HG03139 (cell line): ENCODE data around the gene KIAA0513.

Experiments used
- ATAC-seq: cut with Tn5 transposase; IDR thresholded peaks from one replicate; pipeline ENCODE4 v1.9.1; 2021; ENCODE audit not compliant: unreplicated experiment

KIAA0513 gene

DNA sequence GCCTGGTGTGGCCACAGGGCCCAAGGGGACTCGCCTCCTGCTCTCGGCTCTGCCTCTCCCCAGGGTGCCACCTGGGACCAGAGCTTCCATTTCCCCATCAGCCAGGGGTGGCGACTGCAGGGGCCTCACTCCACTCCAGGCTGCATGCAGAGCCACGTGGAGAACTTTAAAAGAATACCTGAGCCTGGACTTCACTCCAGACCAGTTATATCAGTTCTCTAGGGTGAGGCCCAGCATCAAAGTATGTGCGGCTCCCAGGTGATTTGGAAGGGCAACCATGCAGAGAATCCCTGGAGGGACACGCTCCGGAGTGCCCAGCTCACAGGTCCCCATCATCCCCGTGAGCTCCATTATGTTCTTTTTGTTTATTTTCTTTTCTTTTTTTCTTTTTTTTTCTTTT, 39.8 kb downstream of the KIAA0513 start:
- no peak for ATAC-seq

DNA sequence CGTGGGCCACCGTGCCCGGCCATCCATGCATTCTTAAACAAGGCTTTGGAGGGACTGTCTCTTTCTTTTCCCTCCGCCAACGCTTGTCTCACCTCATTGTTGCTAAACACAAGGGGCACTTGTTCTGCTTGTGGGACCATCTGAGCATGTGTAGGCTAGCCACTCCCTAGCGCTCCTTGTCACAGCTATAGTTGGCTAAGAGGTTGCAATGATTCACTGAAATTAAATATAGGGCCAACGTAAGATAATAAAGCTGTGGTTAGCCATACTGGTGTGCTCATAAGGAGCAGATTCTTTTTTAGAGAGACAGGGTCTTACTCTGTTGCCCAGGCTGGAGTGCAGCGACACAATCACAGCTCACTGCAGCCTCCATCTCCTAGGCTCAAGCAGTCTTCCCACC, 41.2 kb downstream of the KIAA0513 start:
- no peak for ATAC-seq

DNA sequence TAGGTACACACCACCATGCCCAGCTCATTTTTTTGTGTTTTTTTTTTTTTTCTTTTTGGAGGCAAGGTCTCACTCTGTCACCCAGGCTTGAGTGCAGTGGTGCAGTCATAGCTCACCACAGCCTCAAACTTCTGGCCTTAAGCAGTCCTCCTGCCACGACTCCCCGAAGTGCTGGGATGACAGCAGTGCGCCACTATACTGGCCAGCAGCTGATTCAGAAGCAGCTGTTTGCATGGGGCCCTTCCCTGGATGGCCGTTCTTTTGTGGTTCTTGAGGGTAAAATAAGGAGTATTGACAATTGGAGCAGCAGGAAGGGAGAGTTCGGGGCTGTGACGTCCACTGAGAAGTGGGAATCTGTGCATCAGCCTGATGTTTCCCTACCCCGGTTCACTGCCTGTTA, 41.6 kb downstream of the KIAA0513 start:
- no peak for ATAC-seq

DNA sequence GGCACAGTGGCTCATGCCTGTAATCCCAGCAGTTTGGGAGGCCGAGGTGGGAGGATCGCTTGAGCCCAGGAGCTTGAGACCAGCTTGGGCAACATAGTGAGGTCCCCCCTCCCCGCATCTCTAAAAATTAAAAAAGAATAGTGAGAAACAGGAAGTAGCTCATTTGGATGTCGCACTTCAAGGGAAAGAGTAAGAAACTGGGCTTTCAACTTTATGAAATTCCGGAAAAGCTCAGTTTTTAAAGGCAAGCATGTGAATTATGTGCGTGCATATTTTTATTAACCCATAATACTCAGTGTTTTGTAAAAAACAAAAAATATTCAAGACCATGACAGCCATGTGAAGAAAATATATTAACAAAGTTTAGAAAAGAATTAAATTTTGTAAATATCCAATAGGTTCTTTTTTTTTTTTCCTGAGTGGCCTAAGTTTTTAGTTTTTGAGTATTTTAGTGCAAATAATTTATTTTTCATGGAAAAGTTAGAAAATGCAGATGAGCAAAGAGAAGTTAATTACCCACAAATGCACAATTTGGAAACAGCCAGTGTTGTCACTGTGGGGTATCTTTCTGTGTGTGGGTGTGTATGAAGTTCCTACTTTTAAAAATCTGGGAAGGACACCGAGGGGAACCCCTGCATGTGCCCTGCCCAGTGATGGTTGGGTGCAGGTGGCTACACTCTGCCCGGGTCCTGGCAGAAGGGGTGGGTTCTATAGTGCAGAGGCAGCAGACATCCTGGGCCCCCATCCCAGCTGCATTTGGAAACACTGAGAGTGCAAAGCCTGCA, 44.7 kb downstream of the KIAA0513 start:
- no peak for ATAC-seq

DNA sequence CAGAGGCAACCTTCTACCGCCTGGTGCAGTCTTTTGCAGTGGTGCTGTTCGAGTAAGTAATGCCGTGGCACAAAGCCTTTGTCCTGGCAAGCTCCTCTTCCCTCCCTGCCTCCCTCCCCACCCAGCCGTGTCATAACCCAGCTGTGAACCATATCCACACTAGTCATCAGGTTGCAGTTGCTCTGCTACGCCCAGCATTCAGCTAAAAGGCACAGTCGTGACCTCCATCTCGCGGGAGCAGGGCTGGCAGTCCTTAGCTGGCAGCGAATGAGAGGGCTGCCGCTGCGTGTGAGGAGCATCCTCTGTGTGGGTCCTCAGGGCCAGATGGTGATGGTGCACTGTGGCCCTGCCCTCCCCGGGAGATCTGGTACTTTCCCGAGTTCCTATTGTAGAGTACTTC, 45.4 kb downstream of the KIAA0513 start:
- no peak for ATAC-seq

DNA sequence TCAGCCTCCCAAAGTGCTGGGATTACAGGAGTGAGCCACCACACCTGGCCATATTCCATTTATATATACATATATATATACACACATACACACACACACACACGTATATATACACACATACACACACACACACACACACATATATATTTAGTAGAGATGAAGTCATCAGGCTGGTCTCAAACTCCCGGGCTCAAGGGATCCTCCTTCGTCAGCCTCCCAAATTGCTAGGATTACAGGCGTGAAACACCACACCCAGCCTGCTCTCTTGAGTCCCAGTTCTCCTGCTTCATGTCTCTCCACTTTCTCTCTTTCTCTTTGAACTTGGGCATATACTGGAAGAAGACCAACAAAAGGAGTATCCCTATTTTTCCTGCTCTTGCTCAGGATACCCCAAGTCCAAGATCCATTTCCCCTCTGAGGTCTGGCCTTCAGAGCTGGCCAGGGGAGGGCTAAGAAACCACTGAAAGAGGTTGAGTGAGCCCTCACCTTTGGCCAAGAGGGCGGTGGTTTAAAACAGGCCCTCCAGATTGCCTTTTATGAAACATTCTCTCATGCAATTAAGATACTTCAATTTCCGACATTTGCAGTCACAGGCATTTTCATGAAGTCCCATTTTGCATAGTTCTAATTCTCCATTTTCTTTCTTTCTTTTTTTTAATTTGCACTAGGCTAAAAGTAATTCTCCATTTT, 46.8 kb downstream of the KIAA0513 start:
- no peak for ATAC-seq

DNA sequence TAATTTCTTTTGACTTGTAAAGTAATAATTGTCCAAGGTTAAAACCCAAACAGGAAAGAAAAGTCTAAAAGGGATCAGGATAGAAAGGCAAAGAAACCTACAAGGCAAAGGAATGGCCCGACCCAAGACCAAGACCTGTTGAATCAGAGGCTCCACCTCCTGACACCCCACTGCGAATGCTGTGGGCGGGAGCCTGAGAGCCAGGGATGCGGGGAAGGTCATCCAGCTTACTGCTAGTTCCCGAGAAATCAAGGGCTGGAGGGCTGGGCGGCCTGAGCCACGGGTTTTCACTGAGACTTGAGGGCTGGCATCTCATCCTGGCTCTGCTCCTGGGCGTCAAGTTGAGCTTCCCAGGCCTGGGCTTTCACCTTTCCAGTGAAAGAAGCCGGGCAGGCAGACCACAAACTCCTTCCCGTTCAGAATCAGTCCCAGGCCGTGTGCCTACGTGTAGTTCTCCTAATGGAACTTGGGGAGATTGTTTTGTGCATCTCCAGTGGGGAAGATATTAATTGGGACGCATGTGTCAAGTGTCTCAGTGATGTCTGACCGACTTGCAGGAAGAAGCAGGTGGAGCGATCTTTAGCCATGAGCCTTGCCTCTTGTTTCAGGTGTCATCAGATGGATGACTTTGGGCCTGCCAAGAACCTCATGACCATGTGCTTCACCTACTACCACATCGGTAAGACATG, 47.8 kb downstream of the KIAA0513 start:
- no peak for ATAC-seq

DNA sequence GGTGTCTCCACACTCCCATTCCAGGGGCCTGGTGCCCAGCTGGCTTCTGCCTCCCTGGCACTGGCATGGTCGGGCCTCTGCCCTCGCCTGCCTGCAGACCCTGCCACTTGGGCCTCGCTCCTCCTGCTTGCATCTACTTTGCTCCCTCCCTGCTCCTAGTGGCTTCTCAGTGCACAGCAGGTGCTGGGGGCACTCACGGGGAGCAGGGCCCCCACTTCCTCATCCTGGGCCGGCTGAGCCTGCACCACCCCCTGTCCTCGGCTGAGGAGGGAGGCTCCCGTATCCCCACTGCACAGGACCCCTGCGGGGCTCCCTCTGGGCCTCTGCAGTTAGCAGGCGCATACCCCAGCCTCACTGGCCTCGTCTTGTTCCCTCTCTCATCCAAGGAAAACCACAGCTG, 49.4 kb downstream of the KIAA0513 start:
- ATAC-seq = no peak

DNA sequence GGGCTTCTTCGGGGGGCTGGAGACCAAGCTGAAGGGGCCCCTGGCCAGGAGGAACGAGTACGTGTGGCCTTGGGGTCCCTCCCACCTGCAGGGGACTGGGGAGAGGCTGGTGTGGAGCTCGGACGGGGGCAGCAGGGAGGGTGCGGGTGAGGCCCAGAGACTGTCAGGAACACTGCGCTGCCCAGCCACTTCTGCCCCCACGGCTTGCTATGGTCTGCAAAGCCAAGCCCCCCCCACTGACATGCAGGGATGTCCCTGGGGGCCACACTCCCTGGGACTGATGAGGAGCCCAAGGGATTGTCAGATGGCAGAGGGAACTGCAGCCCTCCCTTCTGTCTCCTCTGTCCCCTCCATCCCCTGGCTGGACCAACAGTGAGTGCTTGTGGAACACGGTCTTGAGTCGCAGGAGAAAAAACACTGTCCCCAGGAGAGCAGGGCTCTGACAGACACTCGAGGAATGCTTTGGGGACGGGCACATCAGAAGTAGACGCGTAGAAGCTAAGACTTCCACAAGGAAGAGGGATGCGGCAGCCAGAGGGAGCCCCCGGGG, 50.1 kb downstream of the KIAA0513 start:
- ATAC-seq = no peak

DNA sequence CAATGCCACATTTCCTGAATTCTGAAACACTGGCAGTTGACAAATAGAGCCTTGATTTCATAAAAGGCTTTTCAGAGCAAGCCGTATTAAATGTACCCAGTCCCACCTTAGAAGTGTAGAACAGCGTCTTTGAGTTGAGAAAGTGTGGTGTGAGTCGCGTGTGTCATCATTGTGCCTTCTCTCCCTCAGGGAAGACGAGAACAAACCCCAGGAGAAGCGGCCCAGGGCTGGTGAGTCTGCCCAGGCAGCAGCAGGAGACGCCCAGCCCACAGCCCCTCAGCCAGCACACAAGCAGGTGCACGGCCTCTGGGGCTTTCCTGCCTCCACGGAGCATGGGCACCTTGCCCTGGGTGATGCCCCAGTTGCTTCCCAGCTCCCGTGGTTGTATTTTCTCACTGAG, 50.6 kb downstream of the KIAA0513 start:
- no peak for ATAC-seq

DNA sequence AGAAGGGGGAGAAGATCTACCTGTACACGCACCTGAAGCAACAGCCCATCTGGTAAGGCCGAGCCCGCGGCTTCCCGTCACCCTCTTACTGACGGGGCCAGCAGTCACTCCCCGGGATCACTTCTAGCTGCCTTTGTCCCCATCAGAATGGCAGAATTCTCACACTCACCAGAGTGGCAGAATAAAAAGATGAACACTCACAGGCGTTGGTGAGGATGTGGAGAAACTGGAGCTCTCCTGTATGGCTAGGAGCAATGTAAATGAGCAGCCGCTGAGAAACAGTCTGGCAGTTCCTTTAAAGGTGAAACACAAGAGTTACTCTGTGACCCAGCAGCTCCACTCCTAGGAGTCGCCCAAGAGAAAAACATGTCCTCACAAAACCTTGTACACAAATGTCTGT, 51.4 kb downstream of the KIAA0513 start:
- ATAC-seq = no peak

DNA sequence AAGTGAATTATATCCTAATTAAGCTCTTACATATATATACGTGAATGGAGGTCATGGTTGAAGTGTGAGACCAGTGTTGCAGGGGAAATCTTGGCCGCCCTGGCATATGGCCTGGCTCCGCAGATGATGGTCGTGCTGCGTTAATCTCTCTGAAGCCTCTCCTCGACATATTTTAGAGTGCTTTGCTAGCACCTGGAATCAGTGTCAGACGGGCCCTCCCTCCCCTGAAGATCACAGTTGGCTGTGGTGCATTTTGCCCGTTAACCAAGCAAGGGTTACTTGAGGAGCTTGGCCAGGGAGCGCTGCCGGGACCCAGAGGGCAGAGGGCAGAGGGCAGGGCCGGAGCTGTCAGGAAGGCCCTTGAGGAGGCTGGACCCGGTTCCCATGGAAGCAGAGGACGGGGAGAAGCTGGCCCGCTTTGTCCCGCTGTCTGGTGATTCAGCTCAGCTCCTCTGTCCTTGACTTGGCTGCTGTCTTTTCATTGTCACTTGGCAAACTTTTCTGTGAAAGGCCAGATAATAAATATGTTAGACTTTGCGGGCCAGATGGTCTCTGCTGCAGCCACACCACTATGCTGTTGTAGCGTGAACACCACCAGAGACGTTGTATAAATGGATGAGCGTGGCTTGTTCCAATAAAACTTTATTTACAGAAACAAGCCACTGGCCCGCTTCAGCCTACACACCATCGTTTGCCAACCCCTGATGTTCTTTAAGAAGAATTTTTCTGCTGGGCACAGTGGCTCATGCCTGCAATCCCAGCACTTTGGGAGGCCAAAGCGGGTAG, 52.4 kb downstream of the KIAA0513 start:
- ATAC-seq = no peak

DNA sequence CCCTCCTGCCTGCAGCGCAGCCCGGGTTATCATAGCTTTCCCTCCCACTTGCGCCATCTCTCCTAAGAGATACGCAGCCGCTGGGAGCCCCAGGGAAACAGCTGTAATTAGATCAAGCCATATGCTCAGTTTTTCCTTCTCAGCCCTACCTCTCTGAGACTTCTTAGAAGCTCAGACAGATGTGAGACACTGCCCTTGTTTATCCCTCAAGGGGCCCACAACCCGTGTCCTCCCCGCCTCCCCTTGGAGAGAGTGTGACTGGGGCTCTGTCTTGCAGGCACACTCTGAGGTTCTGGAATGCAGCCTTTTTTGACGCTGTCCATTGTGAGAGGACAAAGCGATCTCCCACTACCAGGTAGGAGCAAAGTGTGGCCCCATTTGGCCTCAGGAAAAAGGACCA, 53.4 kb downstream of the KIAA0513 start:
- ATAC-seq = no peak

DNA sequence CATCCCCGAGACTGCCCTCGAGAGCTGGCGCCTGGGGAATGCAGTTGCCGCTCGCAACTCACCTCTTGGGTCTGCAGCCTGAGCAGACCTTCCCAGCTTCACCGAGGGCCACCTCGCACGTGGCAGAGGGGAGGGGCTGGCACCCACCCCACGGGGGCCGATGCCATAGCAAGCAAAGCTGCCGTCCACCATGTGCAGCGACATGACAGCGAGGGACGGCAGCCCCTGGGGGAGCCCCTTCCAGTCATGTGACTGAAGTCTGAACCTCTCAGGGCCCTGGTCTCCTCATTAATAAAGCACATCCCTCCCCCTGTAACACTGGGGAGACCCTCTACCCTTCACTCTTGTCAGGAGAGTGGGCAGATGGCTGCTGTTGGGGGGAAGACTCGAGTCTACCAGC, 54.2 kb downstream of the KIAA0513 start:
- no peak for ATAC-seq

DNA sequence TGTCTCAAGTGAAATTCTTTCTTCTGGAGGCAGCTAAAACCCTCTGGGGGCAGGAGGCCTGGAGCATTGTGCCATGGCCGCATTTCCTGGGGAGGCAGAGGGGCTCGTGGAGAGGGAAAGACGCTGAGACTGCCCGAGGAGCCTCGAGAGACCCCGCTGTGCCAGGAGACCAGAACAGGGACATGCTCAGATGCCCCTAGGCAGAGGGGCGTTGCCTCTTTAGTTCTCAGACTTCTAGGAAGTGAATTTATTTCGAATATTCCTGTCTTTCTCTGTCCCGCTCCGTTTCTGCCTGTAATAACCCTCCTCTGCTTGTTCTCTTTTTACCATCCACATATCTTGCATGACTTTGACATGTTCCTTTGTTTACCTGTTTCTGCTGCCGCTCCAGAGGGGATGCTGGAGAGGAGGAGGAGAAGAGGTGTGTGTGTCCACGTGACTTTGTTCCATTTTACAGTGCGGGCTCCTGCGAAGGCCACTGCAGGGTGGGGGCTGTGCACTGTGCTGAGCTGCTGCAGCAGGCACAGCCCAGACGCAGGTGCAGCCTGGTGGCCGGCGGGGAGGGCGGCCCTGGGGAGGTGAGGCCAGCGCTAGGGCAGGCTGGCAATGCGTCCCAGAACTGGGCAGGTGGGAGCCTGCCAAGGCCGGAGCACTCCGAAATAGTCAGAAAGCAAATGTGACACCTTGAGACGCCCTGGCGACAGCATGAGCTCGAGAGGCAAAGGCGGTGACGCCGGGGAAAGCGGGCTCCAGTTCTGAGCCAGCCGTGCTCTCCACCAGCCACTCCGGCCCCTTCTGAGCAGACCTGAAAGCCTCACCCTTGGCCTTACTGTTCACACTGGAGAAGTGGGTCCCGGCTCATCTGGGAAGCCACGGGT, 54.8 kb downstream of the KIAA0513 start:
- no peak for ATAC-seq

DNA sequence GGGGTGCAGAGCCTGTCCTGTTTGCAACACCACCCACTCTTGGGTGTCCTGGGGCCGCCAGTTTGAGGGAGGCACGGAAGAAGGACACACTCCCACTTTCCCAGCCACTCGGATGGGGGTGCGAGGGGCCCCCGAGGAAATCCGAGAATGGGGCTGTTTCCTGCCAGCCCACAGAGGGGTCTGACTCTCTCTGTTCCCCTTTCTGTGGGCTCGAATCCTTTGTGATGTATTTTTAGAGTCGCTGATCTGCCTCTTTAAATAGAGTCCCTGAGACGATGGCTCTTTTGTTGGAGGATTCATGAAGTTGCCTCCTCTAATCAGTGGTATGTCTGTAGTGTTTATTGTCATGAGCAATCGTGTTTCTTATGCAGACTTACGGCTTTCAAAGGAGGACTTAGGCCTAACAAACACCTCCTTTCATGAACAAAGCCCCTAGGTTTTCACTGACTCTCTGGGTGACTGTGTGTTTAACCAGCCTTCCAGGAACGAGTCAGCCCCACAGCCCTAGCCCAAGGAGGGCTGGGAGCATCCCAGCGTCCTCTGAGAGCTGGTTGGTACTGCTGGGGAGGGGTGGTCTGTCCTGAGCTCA, 55.5 kb downstream of the KIAA0513 start:
- ATAC-seq = no peak

DNA sequence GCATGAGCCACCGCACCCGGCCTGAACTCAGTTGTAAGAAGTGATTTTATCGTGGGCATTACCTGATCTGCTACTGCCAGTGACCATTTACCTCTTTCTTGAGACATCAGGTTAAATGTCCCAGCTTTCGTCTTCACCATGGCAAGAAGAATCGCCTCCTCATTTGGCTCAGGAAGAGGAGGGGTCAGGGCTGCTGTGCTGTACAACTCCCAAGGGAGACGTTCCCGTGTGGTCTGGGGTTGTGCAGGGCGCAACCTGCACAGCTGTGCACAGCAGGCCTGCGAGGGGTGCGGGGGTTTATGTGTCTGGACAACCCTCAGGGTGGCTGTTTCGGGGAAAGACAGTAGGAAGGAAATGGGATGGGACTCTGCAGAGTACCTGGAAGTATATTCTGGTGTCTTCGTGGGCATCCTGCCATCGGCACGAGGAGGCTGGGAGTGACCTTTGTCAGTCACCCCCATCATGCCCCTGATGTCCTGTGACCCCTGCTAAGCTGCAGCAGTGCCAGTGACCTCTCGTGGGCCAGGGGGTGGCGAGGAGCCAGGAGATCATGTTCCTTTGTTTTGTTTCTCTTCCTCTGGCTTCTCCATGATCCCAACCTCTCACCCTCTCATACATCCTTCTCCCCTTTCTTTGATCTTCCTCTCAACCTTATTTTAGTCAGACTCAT, 57.4 kb downstream of the KIAA0513 start:
- ATAC-seq = no peak

DNA sequence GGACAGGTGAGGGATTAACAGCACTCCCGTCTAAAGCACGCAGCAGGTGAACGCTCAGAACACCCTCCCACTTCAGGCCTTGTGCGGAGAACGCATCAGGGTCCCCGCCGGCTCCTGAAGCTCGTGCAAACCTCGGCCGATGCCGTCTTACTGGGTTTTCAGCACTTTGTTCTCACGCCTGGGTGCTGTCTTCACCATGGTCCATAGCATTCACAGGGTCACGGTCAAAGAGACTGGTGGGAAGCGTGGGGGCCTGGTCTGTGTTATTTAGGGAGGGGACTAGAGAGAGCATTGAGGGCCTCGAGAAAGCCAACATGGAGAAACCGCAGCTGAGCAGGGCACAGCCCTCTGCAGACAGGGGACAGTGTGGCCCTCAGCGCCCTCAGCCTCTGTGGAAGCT, 58.1 kb downstream of the KIAA0513 start:
- no peak for ATAC-seq
